Fibroblast of gingiva (primary cell): ENCODE data around the gene SULT1C2.
A peak's percentile ranks its signal among the peaks of the same experiment; 100 is the strongest.

ENCODE experiments used
- DNase-seq: peaks from one replicate; pipeline ENCODE4 v3.0.0-alpha.2; 2011; ENCODE audit warnings: low read depth

Gene SULT1C2

GRCh38 chr2:108293850-108294249 is 5.2 kb downstream of the SULT1C2 start:
- no peak for DNase-seq

DNA sequence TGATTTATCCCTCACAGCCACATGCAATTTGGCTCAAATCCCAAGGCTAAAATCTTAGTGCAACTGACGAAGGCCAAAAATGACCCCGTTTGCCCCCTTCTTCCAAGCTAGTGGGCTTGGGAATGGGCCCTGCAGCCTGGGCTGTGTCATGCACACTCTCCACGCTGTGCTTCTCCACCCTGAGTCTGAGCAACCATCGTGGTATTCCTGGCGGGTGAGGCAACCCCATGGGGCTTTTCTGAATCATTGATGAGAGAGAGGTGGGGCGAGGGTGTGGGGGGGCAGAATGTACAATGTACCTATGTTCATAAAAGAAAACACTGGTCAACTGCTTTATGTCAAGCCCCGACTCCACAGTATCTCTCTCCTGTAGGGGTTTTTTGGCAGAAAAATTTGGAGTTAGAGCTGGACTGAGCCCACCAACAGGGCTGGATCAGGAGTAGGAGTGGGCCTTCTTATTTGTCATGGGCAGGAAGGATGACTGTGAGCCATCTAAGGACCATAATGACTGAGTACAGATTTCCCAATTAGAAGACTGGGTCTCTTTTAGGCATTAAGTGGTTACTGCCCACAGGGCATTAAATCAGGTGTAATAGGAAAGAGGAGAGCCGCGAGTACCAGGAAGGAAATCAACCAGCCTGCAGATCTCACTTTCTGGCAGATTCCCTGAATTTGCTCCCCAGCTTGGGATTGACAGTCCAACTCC is 8.9 kb downstream of the SULT1C2 start:
- DNase-seq = no peak

DNA sequence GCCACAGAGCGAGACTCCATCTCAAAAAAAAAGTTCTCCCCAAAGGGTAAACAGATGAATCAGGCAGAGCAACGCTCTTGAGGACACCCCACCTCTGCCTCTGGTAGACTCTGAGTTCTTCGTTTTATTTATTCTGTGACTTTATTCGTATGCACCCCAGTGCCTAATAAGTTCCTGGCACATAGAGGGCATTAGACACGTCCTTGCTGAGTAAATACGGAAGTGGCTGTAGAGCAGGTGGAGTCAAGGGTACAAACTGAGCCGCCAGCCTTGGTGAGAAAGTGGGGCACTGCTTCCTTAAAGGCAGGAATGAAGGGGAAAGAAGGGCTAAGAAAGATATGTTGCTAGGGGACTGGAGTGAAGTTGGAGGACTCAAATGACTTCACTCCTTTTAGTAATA is 12.9 kb downstream of the SULT1C2 start:
- no peak for DNase-seq

- DNase-seq = no peak
Observed at GRCh38 chr2:108304975-108305374, 16.3 kb downstream of the SULT1C2 start.

- no peak for DNase-seq
Observed at GRCh38 chr2:108305901-108306300, 17.2 kb downstream of the SULT1C2 start.

DNA sequence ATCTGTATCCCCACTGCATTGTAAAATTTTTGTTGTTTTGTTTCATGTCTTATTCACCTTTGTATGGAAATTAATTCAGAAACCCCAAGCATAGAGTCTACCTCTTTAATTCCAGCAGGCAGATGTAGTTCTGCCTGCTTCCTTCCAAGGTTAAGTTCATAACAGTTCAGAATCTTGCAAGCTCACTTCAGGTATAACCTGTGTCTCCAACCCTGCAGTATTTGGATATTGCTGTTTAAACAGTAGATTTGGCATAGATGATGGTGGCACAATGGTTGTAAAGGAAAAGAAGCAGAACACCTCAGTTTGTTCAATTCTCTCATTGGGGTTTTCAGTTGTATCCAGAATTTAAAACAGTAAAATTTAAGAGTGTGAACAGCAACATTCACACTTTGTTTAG is 21.2 kb downstream of the SULT1C2 start:
- DNase-seq = no peak

GRCh38 chr2:108314586-108315296 is 26.0 kb downstream of the SULT1C2 start:
- DNase-seq = no peak

DNA sequence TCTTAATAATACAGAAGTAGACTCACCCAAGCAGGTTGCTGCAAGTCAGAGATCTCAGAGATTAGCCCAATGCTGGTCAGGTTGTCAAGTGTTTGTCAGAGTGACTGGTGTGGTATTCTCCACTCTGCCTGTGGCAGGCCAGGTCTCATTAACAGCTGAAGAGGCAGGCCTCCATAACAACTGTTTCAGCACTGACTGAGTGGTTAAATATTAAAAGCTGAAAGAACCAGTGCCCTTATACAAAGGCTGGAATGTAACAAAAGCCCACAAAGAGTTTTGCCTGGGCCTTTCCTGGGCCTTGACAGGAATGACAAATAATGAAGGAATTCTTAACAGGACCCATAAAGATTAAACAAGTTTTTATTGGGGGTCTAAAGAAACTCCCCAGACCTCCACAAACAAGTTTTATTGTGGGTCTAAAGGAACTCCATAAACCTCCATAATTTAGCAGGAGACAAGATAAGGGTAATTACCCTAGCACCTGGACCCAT is 26.8 kb downstream of the SULT1C2 start:
- DNase-seq = no peak

DNA sequence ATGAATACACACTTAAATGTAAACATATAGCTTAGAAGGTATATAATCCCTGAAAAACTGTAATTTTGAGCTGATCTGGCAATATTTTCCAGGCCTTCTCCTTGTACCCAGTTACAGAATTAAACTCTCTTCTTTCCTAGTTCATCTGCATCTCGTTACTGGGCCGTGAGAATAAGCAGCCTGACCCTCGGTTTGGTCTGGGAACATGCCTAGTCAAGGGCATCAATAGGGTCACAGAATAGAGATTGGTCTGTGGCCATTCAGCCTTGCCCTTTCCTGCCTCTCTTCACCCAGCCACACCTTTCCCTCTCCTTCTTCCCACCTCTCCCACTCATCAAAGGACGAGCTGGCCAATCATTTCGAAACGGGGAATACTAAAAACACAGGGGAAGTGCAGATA is 27.3 kb downstream of the SULT1C2 start:
- DNase-seq = no peak

GRCh38 chr2:108316461-108317258 is 28.0 kb downstream of the SULT1C2 start:
- peak; percentile 19 for DNase-seq

DNA sequence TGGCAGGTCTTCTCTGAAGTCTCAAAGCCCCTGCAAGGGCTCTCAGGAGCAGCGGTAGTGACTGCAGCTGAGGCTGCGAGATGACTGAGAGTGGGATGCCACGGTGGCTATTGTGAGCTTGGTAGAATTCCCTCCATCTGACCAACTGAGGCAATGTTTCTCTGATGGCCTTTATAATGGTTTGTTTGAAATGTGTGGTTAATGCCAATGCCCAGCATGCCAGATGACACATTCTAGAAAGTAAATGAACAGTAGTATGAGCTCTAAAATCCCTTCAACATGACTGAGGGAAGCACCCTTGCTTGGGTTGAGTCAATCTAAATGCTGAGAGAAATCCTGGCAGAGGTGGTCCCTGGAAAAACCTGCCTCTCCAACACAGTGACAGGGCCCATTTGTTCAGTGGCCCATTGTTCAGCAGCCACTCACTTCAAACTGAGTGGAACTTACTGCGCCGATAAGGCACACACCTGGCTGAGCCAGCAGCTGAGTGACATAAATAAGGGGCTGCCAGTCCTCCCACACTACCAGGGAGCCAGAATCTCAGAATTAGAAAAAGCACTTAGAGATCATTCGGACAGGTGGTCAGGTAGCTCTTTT is 31.7 kb downstream of the SULT1C2 start:
- no peak for DNase-seq

DNA sequence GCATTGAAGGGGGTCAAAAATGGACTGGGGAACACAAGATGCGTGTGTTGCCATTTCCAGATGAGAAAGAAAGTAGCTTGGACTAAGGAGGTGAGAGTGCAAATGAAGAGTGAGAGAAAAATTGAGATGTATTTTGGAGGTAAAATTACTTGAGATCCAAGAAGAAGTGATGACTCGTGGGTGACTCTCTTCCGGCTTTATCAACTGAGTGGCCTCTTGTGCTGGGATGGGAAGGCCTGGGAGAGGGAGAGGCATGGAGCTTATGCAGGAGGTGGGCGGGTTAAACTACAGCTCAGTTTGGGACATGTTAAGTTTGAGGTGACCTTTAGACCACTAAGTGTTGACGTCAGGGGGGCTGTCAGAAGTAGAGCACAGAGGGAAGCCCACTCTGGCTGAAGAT is 34.9 kb downstream of the SULT1C2 start:
- DNase-seq = no peak

DNA sequence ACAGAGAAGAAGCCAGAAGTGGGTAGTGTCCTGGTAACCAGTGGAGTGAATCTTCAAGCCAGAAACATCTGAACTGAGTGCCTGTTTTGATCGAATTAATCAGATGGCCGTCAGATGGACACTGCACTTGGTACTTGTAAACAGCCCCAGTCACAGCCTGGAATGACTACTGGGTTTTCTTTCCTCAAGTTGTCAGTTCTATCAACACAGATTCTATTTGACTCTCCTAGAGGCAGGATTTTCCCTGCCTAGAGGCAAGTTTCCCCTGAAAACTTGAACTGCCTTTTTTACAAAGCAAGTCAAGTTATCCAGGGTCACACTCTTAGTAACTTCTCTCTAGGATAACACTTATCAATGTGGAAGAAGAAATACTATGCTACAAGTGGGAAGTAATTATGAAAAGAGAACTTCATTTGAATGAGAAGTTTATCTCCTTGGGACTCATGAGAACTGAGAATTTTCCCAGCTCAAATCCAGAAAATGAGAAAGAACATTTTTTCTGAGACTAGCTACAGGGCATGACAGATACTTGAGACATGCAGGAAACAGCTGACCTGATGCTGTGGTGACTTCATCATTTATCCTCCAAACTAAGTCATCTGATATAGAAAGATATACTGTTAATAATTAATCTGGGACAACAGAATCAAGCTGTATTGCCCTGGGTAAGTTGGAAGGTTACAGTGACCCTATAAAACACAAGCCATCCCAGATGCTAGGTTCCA is 36.0 kb downstream of the SULT1C2 start:
- DNase-seq = peak; percentile 44

DNA sequence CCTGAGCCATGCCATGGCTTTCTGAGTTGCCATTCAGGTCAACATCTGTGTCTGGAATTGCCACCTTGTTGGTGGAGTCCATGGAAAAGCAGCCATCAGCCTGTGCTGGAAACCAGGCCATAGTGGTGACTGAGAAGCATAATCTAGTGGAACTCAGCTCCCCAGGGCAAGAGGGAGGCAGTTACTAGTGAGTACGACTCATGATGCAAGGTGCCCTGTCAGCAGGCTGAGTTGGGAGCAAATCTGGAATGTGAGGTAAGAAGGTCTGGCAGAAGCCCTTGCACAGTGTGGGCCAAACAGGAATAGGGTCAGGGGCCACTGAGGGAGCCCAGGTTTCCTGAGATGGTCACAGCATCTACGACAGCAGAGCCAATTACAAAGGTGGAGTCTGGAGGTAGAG is 37.1 kb downstream of the SULT1C2 start:
- DNase-seq = no peak

- DNase-seq = no peak
Observed at GRCh38 chr2:108329771-108330170, 41.1 kb downstream of the SULT1C2 start.

DNA sequence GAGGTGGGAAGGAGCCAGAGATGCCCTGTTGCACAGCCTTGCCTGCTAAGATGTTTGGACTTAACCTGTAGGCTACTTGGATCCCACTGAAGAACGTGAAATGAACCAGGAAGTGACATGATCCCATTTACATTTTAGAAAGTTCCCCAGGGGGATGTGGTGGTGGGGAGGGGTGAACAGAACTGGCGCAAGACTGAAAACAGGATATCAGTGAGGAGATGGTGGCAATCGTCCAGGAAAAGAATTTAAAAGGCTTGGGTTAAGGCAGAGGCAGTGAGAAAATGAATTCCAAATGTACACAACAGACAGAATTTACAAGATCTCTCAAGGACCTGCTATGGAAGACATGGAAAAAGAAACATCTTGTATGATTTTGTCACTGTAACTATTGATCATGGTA is 42.3 kb downstream of the SULT1C2 start:
- DNase-seq = peak; percentile 58

GRCh38 chr2:108345951-108346350 is 57.3 kb downstream of the SULT1C2 start:
- no peak for DNase-seq

GRCh38 chr2:108346827-108347226 is 58.1 kb downstream of the SULT1C2 start:
- no peak for DNase-seq

DNA sequence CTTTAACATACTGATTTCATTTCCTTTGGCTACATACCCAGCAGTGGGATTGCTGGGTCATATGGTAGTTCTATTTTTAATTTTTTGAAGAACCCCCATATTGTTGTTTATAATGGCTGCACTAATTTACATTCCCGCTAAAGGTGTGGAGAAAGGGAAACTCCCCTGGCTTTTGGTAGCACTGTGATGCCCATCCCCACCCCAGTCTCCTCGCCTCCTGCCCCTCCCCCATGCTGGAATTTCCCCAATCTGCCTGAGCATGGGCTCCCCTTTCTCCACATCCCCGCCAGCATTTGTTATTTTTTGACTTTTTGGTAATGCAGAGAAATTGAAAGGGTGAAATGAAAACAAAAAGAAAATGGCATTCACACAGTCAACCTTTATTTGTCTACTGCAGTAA is 59.1 kb downstream of the SULT1C2 start:
- no peak for DNase-seq

DNA sequence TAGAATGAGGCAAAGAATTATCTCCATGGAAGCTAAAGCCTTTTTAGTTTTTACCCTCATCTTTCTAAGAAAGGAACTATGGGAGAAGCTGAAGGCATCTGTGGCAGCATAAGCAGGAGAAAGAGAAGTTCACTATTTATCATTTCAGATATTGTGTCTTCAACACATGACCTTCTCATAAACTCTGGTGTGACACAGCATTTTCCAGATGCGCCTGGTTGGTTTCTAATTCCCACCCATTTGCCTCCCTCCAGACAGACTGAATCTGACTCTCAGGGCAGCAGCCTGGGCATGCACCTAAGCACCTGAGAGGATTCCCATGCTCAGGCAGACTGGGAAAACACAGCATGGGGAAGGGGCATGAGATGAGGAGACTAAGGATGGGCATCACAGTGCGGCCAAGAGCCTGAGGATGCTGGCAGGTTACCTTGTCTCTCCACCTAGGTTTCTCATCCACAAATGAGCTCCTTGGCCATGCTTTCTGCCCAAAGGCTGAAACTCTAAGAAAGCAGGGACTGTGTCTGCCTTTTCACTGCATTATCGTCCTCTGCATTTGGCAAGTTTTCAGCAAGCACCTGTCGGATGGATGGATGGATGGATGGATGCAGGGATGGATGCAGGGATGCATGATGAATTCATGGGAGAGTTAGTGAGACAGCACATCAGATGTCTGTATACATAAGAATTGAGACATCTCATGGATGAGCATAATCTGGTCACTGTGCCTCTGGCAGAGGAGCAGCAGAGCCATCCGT is 60.3 kb downstream of the SULT1C2 start:
- DNase-seq = no peak

GRCh38 chr2:108349571-108349928 is 60.9 kb downstream of the SULT1C2 start:
- no peak for DNase-seq
